Measurements from ENCODE around the gene OR8A1. TPM values are rescaled to one million over a fixed set of nuclear protein-coding genes. Genes with fewer than 3 reads are reported as not detected.

OR8A1 gene
- total and polyA plus RNA-seq, 4 donors, result not detected

DNA sequence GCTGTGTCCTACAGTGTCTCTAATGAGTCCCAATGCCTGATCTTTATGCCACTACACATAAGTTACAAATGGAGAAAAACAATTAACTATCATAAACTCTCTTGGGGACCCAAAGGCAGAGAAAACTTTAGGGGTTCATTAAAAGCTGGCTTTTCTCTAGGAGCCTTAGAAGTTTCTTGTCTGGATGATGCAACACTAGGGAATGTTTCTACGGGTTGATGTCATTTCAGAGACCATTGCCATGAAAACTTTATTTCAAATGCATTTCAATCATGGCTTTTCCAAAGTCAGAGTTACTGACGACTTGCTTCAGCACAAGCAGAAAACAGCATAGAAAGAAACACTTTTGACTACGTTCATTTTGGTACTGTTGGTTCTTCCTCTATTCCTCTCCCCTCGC lies 17.8 kb upstream of the OR8A1 start:
- no peak overlapping the region for H3K27ac ChIP-seq (ENCODE audit: low read depth in 1 of 2, low read length in 2 of 2)
- no peak overlapping the region for H3K4me3 ChIP-seq (ENCODE audit: low read depth in 1 of 3, low read length in 3 of 3)
- H3K9ac ChIP-seq (ENCODE audit: low read depth in 1 of 2, low read length in 2 of 2), result no peak overlapping the region
- H3K9me3 ChIP-seq (ENCODE audit: control insufficient read depth in 4 of 4, low read length in 3 of 4), result no peaks in the 10 kb centered on the region
- 83% methylated on average over 4 of the region's 4 CpGs for WGBS
- no peaks in the 10 kb centered on the region for H3K36me3 ChIP-seq (ENCODE audit: control insufficient read depth in 4 of 4, insufficient read depth in 3 of 4, low read depth in 1 of 4, low read length in 3 of 4)
- no peak for TF ChIP-seq SP1 (IDR thresholded peaks at IDR 0.05)
- TF ChIP-seq, protein P1, sequence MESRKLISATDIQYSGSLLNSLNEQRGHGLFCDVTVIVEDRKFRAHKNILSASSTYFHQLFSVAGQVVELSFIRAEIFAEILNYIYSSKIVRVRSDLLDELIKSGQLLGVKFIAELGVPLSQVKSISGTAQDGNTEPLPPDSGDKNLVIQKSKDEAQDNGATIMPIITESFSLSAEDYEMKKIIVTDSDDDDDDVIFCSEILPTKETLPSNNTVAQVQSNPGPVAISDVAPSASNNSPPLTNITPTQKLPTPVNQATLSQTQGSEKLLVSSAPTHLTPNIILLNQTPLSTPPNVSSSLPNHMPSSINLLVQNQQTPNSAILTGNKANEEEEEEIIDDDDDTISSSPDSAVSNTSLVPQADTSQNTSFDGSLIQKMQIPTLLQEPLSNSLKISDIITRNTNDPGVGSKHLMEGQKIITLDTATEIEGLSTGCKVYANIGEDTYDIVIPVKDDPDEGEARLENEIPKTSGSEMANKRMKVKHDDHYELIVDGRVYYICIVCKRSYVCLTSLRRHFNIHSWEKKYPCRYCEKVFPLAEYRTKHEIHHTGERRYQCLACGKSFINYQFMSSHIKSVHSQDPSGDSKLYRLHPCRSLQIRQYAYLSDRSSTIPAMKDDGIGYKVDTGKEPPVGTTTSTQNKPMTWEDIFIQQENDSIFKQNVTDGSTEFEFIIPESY (IDR thresholded peaks at IDR 0.05), result no peak
- TF ChIP-seq GABPA (IDR thresholded peaks at IDR 0.05 in 1 of 2, conservative IDR thresholded peaks at IDR 0.05 in 1 of 2), result no peak
- TF ChIP-seq NR2F2 (IDR thresholded peaks at IDR 0.05), result no peak
- TF ChIP-seq TAF1 (conservative IDR thresholded peaks at IDR 0.05), result no peak
- TF ChIP-seq, protein P2, sequence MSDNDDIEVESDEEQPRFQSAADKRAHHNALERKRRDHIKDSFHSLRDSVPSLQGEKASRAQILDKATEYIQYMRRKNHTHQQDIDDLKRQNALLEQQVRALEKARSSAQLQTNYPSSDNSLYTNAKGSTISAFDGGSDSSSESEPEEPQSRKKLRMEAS (IDR thresholded peaks at IDR 0.05), result no peak
- TF ChIP-seq, protein P3, sequence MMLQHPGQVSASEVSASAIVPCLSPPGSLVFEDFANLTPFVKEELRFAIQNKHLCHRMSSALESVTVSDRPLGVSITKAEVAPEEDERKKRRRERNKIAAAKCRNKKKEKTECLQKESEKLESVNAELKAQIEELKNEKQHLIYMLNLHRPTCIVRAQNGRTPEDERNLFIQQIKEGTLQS (IDR thresholded peaks at IDR 0.05), result no peak
- no peak for TF ChIP-seq FOXA1 (IDR thresholded peaks at IDR 0.05)
- TF ChIP-seq JUND (IDR thresholded peaks at IDR 0.05), result no peak
- no peak for TF ChIP-seq EGR1 (IDR thresholded peaks at IDR 0.05; ENCODE audit: low read depth in 2 of 2)
- TF ChIP-seq CTCF (IDR thresholded peaks at IDR 0.05; ENCODE audit: low read depth, low read length, missing input control), result no peak
- TF ChIP-seq RXRA (IDR thresholded peaks at IDR 0.05), result no peak
- TF ChIP-seq HNF4G (IDR thresholded peaks at IDR 0.05), result no peak
- TF ChIP-seq HNF4A (conservative IDR thresholded peaks at IDR 0.05), result no peak
- no peak for TF ChIP-seq RAD21 (IDR thresholded peaks at IDR 0.05)
- TF ChIP-seq REST (IDR thresholded peaks at IDR 0.05), result no peak
- TF ChIP-seq YY1 (IDR thresholded peaks at IDR 0.05), result no peak
- H3K27me3 ChIP-seq (ENCODE audit: control insufficient read depth in 4 of 4, insufficient read depth in 4 of 4, low read length in 3 of 4), result no peaks in the 10 kb centered on the region
- H3K4me1 ChIP-seq (ENCODE audit: control insufficient read depth in 4 of 4, insufficient read depth in 4 of 4, low read length in 3 of 4), result peaks cover 0 to 2% (median under 1%) of the 10 kb centered on the region in 4 donors
- no peak for DNase-seq (ENCODE audit: low spot score)
